Activated naive CD8-positive, alpha-beta T cell treated with anti-CD3 and anti-CD28 coated beads for 36 hours (primary cell): ENCODE results near the gene NBPF6. TPM values are rescaled to one million over a fixed set of nuclear protein-coding genes. Genes with fewer than 3 reads are reported as not detected.
"Not testable (repeated sequence)": the region's sequence is repeated elsewhere in the genome, so short reads cannot be mapped to it uniquely, and the experiment has no call there.

Experiments used
- DNase-seq: peaks from one replicate; pipeline ENCODE4 v3.0.0; 2021
- H3K27ac Mint-ChIP-seq: one replicate; pipeline ENCODE4 v1.8.0; 2022; ENCODE audit warnings: mild to moderate bottlenecking, moderate library complexity, mixed read lengths
- H3K27me3 Mint-ChIP-seq: one replicate; pipeline ENCODE4 v1.8.0; 2022; ENCODE audit warnings: mild to moderate bottlenecking, mixed read lengths
- H3K36me3 Mint-ChIP-seq: one replicate; pipeline ENCODE4 v1.8.0; 2021; ENCODE audit warnings: mild to moderate bottlenecking, mixed read lengths
- H3K4me1 Mint-ChIP-seq: one replicate; pipeline ENCODE4 v1.8.0; 2021; ENCODE audit warnings: mixed read lengths
- H3K4me3 Mint-ChIP-seq: one replicate; pipeline ENCODE4 v1.8.0; 2022; ENCODE audit warnings: mild to moderate bottlenecking, moderate library complexity, mixed read lengths
- H3K9me3 Mint-ChIP-seq: one replicate; pipeline ENCODE4 v1.8.0; 2022; ENCODE audit warnings: mixed read lengths
- total RNA-seq, 2 experiments: library from RNA; stranded (reverse); gene quantifications; one replicate each; pipeline ENCODE4 v1.2.3, GENCODE V29; 2021

The NBPF6 gene
- not detected for total RNA-seq

- not testable (repeated sequence) for H3K4me1 Mint-ChIP-seq, H3K9me3 Mint-ChIP-seq, H3K27ac Mint-ChIP-seq, H3K4me3 Mint-ChIP-seq, H3K27me3 Mint-ChIP-seq, DNase-seq, H3K36me3 Mint-ChIP-seq
Measured at GRCh38 chr1:108450043-108450442, at the start of gene NBPF6. TSS of gene NBPF6 (plus strand) at chr1:108450343. CDS start at chr1:108450602, 259 bp downstream.

- DNase-seq, H3K36me3 Mint-ChIP-seq, H3K9me3 Mint-ChIP-seq, H3K27me3 Mint-ChIP-seq, H3K4me3 Mint-ChIP-seq, H3K27ac Mint-ChIP-seq, H3K4me1 Mint-ChIP-seq: not testable (repeated sequence)
Measured at GRCh38 chr1:108411098-108411833, 38.9 kb upstream of the NBPF6 start.

- not testable (repeated sequence) for H3K27me3 Mint-ChIP-seq, H3K9me3 Mint-ChIP-seq, H3K4me1 Mint-ChIP-seq, H3K27ac Mint-ChIP-seq, DNase-seq, H3K4me3 Mint-ChIP-seq, H3K36me3 Mint-ChIP-seq
Measured at GRCh38 chr1:108420129-108420528, 30.0 kb upstream of the NBPF6 start.

GRCh38 chr1:108421061-108421916, 28.9 kb upstream of the NBPF6 start:
- not testable (repeated sequence) for H3K27ac Mint-ChIP-seq, H3K4me1 Mint-ChIP-seq, H3K4me3 Mint-ChIP-seq, H3K9me3 Mint-ChIP-seq, H3K27me3 Mint-ChIP-seq, H3K36me3 Mint-ChIP-seq, DNase-seq

GRCh38 chr1:108426877-108427276, 23.3 kb upstream of the NBPF6 start:
- not testable (repeated sequence) for H3K4me1 Mint-ChIP-seq, H3K27me3 Mint-ChIP-seq

GRCh38 chr1:108432002-108432401, 18.1 kb upstream of the NBPF6 start:
- not testable (repeated sequence) for H3K9me3 Mint-ChIP-seq, H3K4me3 Mint-ChIP-seq, H3K36me3 Mint-ChIP-seq, H3K27ac Mint-ChIP-seq, H3K27me3 Mint-ChIP-seq, H3K4me1 Mint-ChIP-seq, DNase-seq

More at GRCh38 chr1:108426877-108427276, 23.3 kb upstream of the NBPF6 start:
- DNase-seq, H3K36me3 Mint-ChIP-seq, H3K27ac Mint-ChIP-seq, H3K4me3 Mint-ChIP-seq, H3K9me3 Mint-ChIP-seq: not testable (repeated sequence)

- not testable (repeated sequence) for H3K27me3 Mint-ChIP-seq, H3K4me3 Mint-ChIP-seq, H3K9me3 Mint-ChIP-seq, H3K27ac Mint-ChIP-seq, DNase-seq, H3K36me3 Mint-ChIP-seq, H3K4me1 Mint-ChIP-seq
Measured at GRCh38 chr1:108433404-108433803, 16.7 kb upstream of the NBPF6 start.

GRCh38 chr1:108438536-108438935, 11.6 kb upstream of the NBPF6 start:
- H3K4me1 Mint-ChIP-seq, H3K27me3 Mint-ChIP-seq, DNase-seq, H3K9me3 Mint-ChIP-seq, H3K27ac Mint-ChIP-seq, H3K4me3 Mint-ChIP-seq, H3K36me3 Mint-ChIP-seq: not testable (repeated sequence)

GRCh38 chr1:108454521-108454920, 4.4 kb downstream of the NBPF6 start:
- not testable (repeated sequence) for H3K27me3 Mint-ChIP-seq, H3K4me3 Mint-ChIP-seq, H3K9me3 Mint-ChIP-seq, H3K36me3 Mint-ChIP-seq, DNase-seq, H3K27ac Mint-ChIP-seq, H3K4me1 Mint-ChIP-seq

- H3K4me1 Mint-ChIP-seq, H3K27me3 Mint-ChIP-seq, H3K4me3 Mint-ChIP-seq, H3K27ac Mint-ChIP-seq, H3K36me3 Mint-ChIP-seq, H3K9me3 Mint-ChIP-seq, DNase-seq: not testable (repeated sequence)
Measured at GRCh38 chr1:108458661-108459060, 8.5 kb downstream of the NBPF6 start.

- DNase-seq, H3K4me1 Mint-ChIP-seq, H3K27me3 Mint-ChIP-seq, H3K36me3 Mint-ChIP-seq, H3K4me3 Mint-ChIP-seq, H3K27ac Mint-ChIP-seq, H3K9me3 Mint-ChIP-seq: not testable (repeated sequence)
Measured at GRCh38 chr1:108461758-108462157, 11.6 kb downstream of the NBPF6 start.

- not testable (repeated sequence) for H3K36me3 Mint-ChIP-seq, H3K4me1 Mint-ChIP-seq, DNase-seq, H3K4me3 Mint-ChIP-seq, H3K27me3 Mint-ChIP-seq, H3K9me3 Mint-ChIP-seq, H3K27ac Mint-ChIP-seq
Measured at GRCh38 chr1:108463962-108464361, 13.8 kb downstream of the NBPF6 start.

GRCh38 chr1:108466166-108466565, 16.0 kb downstream of the NBPF6 start:
- DNase-seq, H3K9me3 Mint-ChIP-seq, H3K27me3 Mint-ChIP-seq, H3K4me3 Mint-ChIP-seq, H3K27ac Mint-ChIP-seq, H3K4me1 Mint-ChIP-seq, H3K36me3 Mint-ChIP-seq: not testable (repeated sequence)

GRCh38 chr1:108467155-108467554, 17.0 kb downstream of the NBPF6 start:
- not testable (repeated sequence) for DNase-seq, H3K4me1 Mint-ChIP-seq, H3K27me3 Mint-ChIP-seq, H3K36me3 Mint-ChIP-seq, H3K27ac Mint-ChIP-seq, H3K4me3 Mint-ChIP-seq, H3K9me3 Mint-ChIP-seq

- DNase-seq, H3K9me3 Mint-ChIP-seq, H3K36me3 Mint-ChIP-seq, H3K4me3 Mint-ChIP-seq, H3K4me1 Mint-ChIP-seq, H3K27ac Mint-ChIP-seq: not testable (repeated sequence)
- peaks cover 14% of the 10 kb centered on the region for H3K27me3 Mint-ChIP-seq
Measured at GRCh38 chr1:108470750-108471149, 20.6 kb downstream of the NBPF6 start.

GRCh38 chr1:108474516-108474915, 24.4 kb downstream of the NBPF6 start:
- H3K4me1 Mint-ChIP-seq, H3K9me3 Mint-ChIP-seq, DNase-seq, H3K36me3 Mint-ChIP-seq, H3K27ac Mint-ChIP-seq, H3K4me3 Mint-ChIP-seq: not testable (repeated sequence)
- H3K27me3 Mint-ChIP-seq: peaks cover 14% of the 10 kb centered on the region
